Measurements from ENCODE around the gene CNPY4. TPM values are rescaled to one million over a fixed set of nuclear protein-coding genes. Genes with fewer than 3 reads are reported as not detected.

Gene CNPY4
- total and polyA plus RNA-seq, 2 donors (not counting 3 experiments of a cell fraction or from before 2014, with no cell fraction given): 28.6 to 33.7 TPM

- Histone ChIP-seq H4K20me1 (replicated peaks; ENCODE audit: control insufficient read depth, extremely low read depth, insufficient read depth, low read length) (no peaks in the 10 kb centered on the region), H2AFZ (ENCODE audit: low read depth, low read length) (peak overlapping the region; percentile 60), H3K79me2 (ENCODE audit: control insufficient read depth, insufficient read depth, low read length) (peaks cover 10% of the 10 kb centered on the region), H3K9me3 (replicated peaks; ENCODE audit: control insufficient read depth, insufficient read depth, low read length) (no peaks in the 10 kb centered on the region), H3K9me1 (replicated peaks; ENCODE audit: control insufficient read depth, extremely low read depth, insufficient read depth, low read length) (no peaks in the 10 kb centered on the region), H3K9ac (replicated peaks; ENCODE audit: extremely low read depth, insufficient read depth, low read length) (peak overlapping the region; percentile 76), H3K4me1 (ENCODE audit: control insufficient read depth, extremely low read depth, insufficient read depth, low read length) (peaks cover 11% of the 10 kb centered on the region), H3K36me3 (ENCODE audit: control insufficient read depth in 2 of 2, extremely low read depth in 1 of 2, insufficient read depth in 2 of 2, low read length in 2 of 2) (peaks cover 0 to 1% of the 10 kb centered on the region in 2 experiments), H3K4me3 (replicated peaks in 1 of 3; ENCODE audit: insufficient read depth in 1 of 3, low read depth in 1 of 3, low read length in 3 of 3) (peak overlapping the region; percentile 9 to 77 (median 70)), H3K4me2 (ENCODE audit: insufficient read depth, low read length) (peak overlapping the region; percentile 67), H3K27me3 (ENCODE audit: control insufficient read depth in 2 of 2, insufficient read depth in 2 of 2, low read length in 2 of 2) (no peaks in the 10 kb centered on the region), H3K27ac (ENCODE audit: insufficient read depth, low read depth, low read length) (peak overlapping the region; percentile 83)
- ChIA-PET CTCF (interaction anchor here (1.0 to 1.6 kb wide), 3 partner anchors 11 to 127 kb away, joined by 3 to 4 read pairs (median 3); partner anchors contain the start of genes AP4M1 and MCM7), POLR2A (no interaction called here)
- no peak for FAIRE-seq
- TSS peak; percentile 60 for BruUV-seq (replicated peaks)
- intact Hi-C loops (cut with micrococcal nuclease): loop anchor here (1.0 kb wide), 3 partner anchors 14 to 28 kb away; partner anchors contain the start of genes AP4M1, LAMTOR4 and MCM7
- dilution Hi-C loops (cut with MboI; ENCODE audit: extremely low pct_ligation_motif_present, low sequenced_read_pairs): no loop called here
- no peak for DNase-seq (ENCODE audit: low read depth, low spot score)
- TF ChIP-seq GATA2 (IDR thresholded peaks at IDR 0.05; ENCODE audit: insufficient read depth, insufficient read length, low read depth, low read length): no peak
- TF ChIP-seq POLR2AphosphoS5 (IDR thresholded peaks at IDR 0.05; ENCODE audit: insufficient read depth, low read depth, low read length): peak; percentile 13
Measured at GRCh38 chr7:100119970-100120732, 717 bp downstream of the CNPY4 start.

DNA sequence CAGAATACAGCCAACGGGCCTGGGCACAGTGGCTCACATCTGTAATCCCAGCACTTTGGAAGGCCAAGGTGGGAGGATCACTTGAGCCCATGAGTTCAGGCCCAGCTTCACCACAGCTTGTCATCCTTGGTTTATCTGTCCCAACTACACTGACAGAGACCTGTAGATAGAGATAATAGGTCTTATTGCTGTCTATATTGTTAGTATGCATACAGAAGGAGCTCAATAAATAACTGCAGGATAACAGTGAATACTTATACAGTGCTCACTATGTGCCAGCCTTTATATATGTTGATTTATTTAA is 1.3 kb downstream of the CNPY4 start:
- Histone ChIP-seq H4K20me1 (replicated peaks; ENCODE audit: control insufficient read depth, extremely low read depth, insufficient read depth, low read length) (no peaks in the 10 kb centered on the region), H3K36me3 (ENCODE audit: control insufficient read depth in 2 of 2, extremely low read depth in 1 of 2, insufficient read depth in 2 of 2, low read length in 2 of 2) (peaks cover 0 to 2% of the 10 kb centered on the region in 2 experiments), H3K27me3 (ENCODE audit: control insufficient read depth in 2 of 2, insufficient read depth in 2 of 2, low read length in 2 of 2) (no peaks in the 10 kb centered on the region), H3K4me1 (ENCODE audit: control insufficient read depth, extremely low read depth, insufficient read depth, low read length) (peaks cover 11% of the 10 kb centered on the region), H3K4me3 (replicated peaks in 1 of 3; ENCODE audit: insufficient read depth in 1 of 3, low read depth in 1 of 3, low read length in 3 of 3) (no peak overlapping the region), H3K9me1 (replicated peaks; ENCODE audit: control insufficient read depth, extremely low read depth, insufficient read depth, low read length) (no peaks in the 10 kb centered on the region), H3K4me2 (ENCODE audit: insufficient read depth, low read length) (peak overlapping the region; percentile 67), H2AFZ (ENCODE audit: low read depth, low read length) (no peak overlapping the region), H3K79me2 (ENCODE audit: control insufficient read depth, insufficient read depth, low read length) (peaks cover 10% of the 10 kb centered on the region), H3K9ac (replicated peaks; ENCODE audit: extremely low read depth, insufficient read depth, low read length) (no peak overlapping the region), H3K27ac (ENCODE audit: insufficient read depth, low read depth, low read length) (no peak overlapping the region), H3K9me3 (replicated peaks; ENCODE audit: control insufficient read depth, insufficient read depth, low read length) (no peaks in the 10 kb centered on the region)
- intact Hi-C loops (cut with micrococcal nuclease) (loop anchor here (1.0 kb wide), 1 partner anchor 14 kb away; no protein-coding TSS in a partner anchor), dilution Hi-C loops (cut with MboI; ENCODE audit: extremely low pct_ligation_motif_present, low sequenced_read_pairs) (no loop called here)
- no peak for FAIRE-seq
- POLR2A ChIA-PET: no interaction called here
- CTCF ChIA-PET: interaction anchor here (1.0 to 1.6 kb wide), 3 partner anchors 10 to 127 kb away, joined by 3 to 4 read pairs (median 3); partner anchors contain the start of genes AP4M1 and MCM7
- TF ChIP-seq, protein P1, sequence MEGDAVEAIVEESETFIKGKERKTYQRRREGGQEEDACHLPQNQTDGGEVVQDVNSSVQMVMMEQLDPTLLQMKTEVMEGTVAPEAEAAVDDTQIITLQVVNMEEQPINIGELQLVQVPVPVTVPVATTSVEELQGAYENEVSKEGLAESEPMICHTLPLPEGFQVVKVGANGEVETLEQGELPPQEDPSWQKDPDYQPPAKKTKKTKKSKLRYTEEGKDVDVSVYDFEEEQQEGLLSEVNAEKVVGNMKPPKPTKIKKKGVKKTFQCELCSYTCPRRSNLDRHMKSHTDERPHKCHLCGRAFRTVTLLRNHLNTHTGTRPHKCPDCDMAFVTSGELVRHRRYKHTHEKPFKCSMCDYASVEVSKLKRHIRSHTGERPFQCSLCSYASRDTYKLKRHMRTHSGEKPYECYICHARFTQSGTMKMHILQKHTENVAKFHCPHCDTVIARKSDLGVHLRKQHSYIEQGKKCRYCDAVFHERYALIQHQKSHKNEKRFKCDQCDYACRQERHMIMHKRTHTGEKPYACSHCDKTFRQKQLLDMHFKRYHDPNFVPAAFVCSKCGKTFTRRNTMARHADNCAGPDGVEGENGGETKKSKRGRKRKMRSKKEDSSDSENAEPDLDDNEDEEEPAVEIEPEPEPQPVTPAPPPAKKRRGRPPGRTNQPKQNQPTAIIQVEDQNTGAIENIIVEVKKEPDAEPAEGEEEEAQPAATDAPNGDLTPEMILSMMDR (IDR thresholded peaks at IDR 0.05; ENCODE audit: extremely low read depth in 1 of 2, insufficient read depth in 1 of 2, low read depth in 1 of 2, low read length in 2 of 2): no peak
- TF ChIP-seq MYC (IDR thresholded peaks at IDR 0.05; ENCODE audit: low read depth, low read length) (no peak), EZH2 (IDR thresholded peaks at IDR 0.05; ENCODE audit: borderline replicate concordance, low read depth, low read length, severe bottlenecking) (no peak), POLR2AphosphoS5 (IDR thresholded peaks at IDR 0.05; ENCODE audit: insufficient read depth, low read depth, low read length) (no peak), GATA2 (IDR thresholded peaks at IDR 0.05; ENCODE audit: insufficient read depth, insufficient read length, low read depth, low read length) (no peak), FOS (IDR thresholded peaks at IDR 0.05; ENCODE audit: borderline replicate concordance, insufficient read depth, low read length) (no peak), JUN (IDR thresholded peaks at IDR 0.05; ENCODE audit: borderline replicate concordance, insufficient read depth, insufficient read length, low read depth) (no peak), POLR2A (IDR thresholded peaks at IDR 0.05; ENCODE audit: low read depth, low read length) (no peak), MAX (IDR thresholded peaks at IDR 0.05; ENCODE audit: insufficient read depth, insufficient read length) (no peak)
- BruUV-seq (replicated peaks): no TSS peak
- no peak for DNase-seq (ENCODE audit: low read depth, low spot score)
